Skeletal muscle tissue (tissue), 4 donors: ENCODE results near the gene ZMYM4. TPM values are rescaled to one million over a fixed set of nuclear protein-coding genes. Genes with fewer than 3 reads are reported as not detected.
"Not testable (repeated sequence)": the region's sequence is repeated elsewhere in the genome, so short reads cannot be mapped to it uniquely, and the experiment has no call there.

Experiments used
- H3K27ac ChIP-seq: one replicate; pipeline ENCODE4 v1.7.0; 2013; ENCODE audit warnings: mild to moderate bottlenecking, low read depth, low read length, inconsistent platforms
- H3K27me3 ChIP-seq, 3 donors: one replicate each; pipeline ENCODE4 v1.7.0; 2013; ENCODE audit warnings: low read length in 3 of 3; ENCODE audit not compliant: control insufficient read depth in 3 of 3, insufficient read depth in 3 of 3
- H3K36me3 ChIP-seq, 3 donors: one replicate each; pipeline ENCODE4 v1.7.0; 2013; ENCODE audit warnings: low read length in 3 of 3; ENCODE audit not compliant: control insufficient read depth in 3 of 3, insufficient read depth in 3 of 3
- H3K4me1 ChIP-seq, 3 donors: one replicate each; pipeline ENCODE4 v1.7.0; 2013; ENCODE audit warnings: low read length in 3 of 3, mild to moderate bottlenecking in 3 of 3; ENCODE audit not compliant: control insufficient read depth in 3 of 3, insufficient read depth in 3 of 3
- H3K4me3 ChIP-seq, 3 donors: one replicate each; pipeline ENCODE4 v1.7.0; 2013; ENCODE audit warnings: low read length in 3 of 3
- H3K9ac ChIP-seq, 3 donors: one replicate each; pipeline ENCODE4 v1.7.0; 2013; ENCODE audit warnings: low read length in 3 of 3, mild to moderate bottlenecking in 3 of 3, moderate library complexity in 2 of 3, low read depth in 1 of 3
- H3K9me3 ChIP-seq, 3 donors: one replicate each; pipeline ENCODE4 v1.7.0; 2013; ENCODE audit warnings: low read length in 3 of 3; ENCODE audit not compliant: control insufficient read depth in 3 of 3
- total RNA-seq: library from RNA; depleted of rRNA; stranded (reverse); fragments of >200 nt; gene quantifications from one replicate; pipeline ENCODE4 v1.2.3, GENCODE V29; 2014
- donor health status: Osteomylitis.

Gene ZMYM4
- total RNA-seq, 1 donor from 2014 or later, result 53.2 TPM

- Histone ChIP-seq H3K27me3 (no peaks in the 10 kb centered on the region), H3K27ac (no peak overlapping the region), H3K9ac (no peak overlapping the region)
Observed at GRCh38 chr1:35359995-35360394, 91.5 kb downstream of the ZMYM4 start.

GRCh38 chr1:35361638-35362037 is 93.1 kb downstream of the ZMYM4 start:
- H3K9me3 ChIP-seq, result no peaks in the 10 kb centered on the region
- peaks cover 0 to 11% (median 0%) of the 10 kb centered on the region in 3 donors for H3K36me3 ChIP-seq
- H3K27me3 ChIP-seq, result no peaks in the 10 kb centered on the region
- H3K4me1 ChIP-seq, result no peaks in the 10 kb centered on the region
- no peak overlapping the region for H3K27ac ChIP-seq
- no peak overlapping the region for H3K9ac ChIP-seq
- H3K4me3 ChIP-seq, result no peak overlapping the region

More at GRCh38 chr1:35359995-35360394, 91.5 kb downstream of the ZMYM4 start:
- Histone ChIP-seq H3K4me3 (no peak overlapping the region), H3K9me3 (no peaks in the 10 kb centered on the region), H3K4me1 (no peaks in the 10 kb centered on the region), H3K36me3 (peaks cover 0 to 11% (median 0%) of the 10 kb centered on the region in 3 donors)

GRCh38 chr1:35364741-35365140 is 96.2 kb downstream of the ZMYM4 start:
- Histone ChIP-seq H3K36me3 (peaks cover 0 to 11% (median 0%) of the 10 kb centered on the region in 3 donors), H3K9me3 (no peaks in the 10 kb centered on the region), H3K27me3 (no peaks in the 10 kb centered on the region), H3K4me3 (no peak overlapping the region), H3K27ac (no peak overlapping the region), H3K9ac (no peak overlapping the region), H3K4me1 (no peaks in the 10 kb centered on the region)

- Histone ChIP-seq H3K4me3 (no peak overlapping the region), H3K9ac (no peak overlapping the region)
Observed at GRCh38 chr1:35367914-35368313, 99.4 kb downstream of the ZMYM4 start.

GRCh38 chr1:35369922-35370671 is 101.6 kb downstream of the ZMYM4 start:
- Histone ChIP-seq H3K9me3 (no peaks in the 10 kb centered on the region), H3K27me3 (no peaks in the 10 kb centered on the region), H3K36me3 (no peaks in the 10 kb centered on the region), H3K9ac (no peak overlapping the region), H3K27ac (no peak overlapping the region), H3K4me1 (peaks cover 0 to 3% (median 2%) of the 10 kb centered on the region in 3 donors), H3K4me3 (no peak overlapping the region)

More at GRCh38 chr1:35367914-35368313, 99.4 kb downstream of the ZMYM4 start:
- no peak overlapping the region for H3K27ac ChIP-seq
- H3K9me3 ChIP-seq, result no peaks in the 10 kb centered on the region
- H3K36me3 ChIP-seq, result peaks cover 0 to 3% (median 0%) of the 10 kb centered on the region in 3 donors
- H3K27me3 ChIP-seq, result no peaks in the 10 kb centered on the region
- H3K4me1 ChIP-seq, result peaks cover 0 to 3% (median 2%) of the 10 kb centered on the region in 3 donors

- Histone ChIP-seq H3K9me3 (no peaks in the 10 kb centered on the region), H3K36me3 (no peaks in the 10 kb centered on the region), H3K4me1 (peaks cover 0 to 3% (median 2%) of the 10 kb centered on the region in 3 donors)
Observed at GRCh38 chr1:35371506-35371905, 103.0 kb downstream of the ZMYM4 start.

GRCh38 chr1:35377555-35377954 is 109.0 kb downstream of the ZMYM4 start:
- Histone ChIP-seq H3K4me3 (no peak overlapping the region), H3K27me3 (no peaks in the 10 kb centered on the region), H3K36me3 (no peaks in the 10 kb centered on the region), H3K27ac (no peak overlapping the region), H3K9me3 (no peaks in the 10 kb centered on the region), H3K9ac (no peak overlapping the region), H3K4me1 (no peaks in the 10 kb centered on the region)

More at GRCh38 chr1:35371506-35371905, 103.0 kb downstream of the ZMYM4 start:
- no peaks in the 10 kb centered on the region for H3K27me3 ChIP-seq
- no peak overlapping the region for H3K4me3 ChIP-seq
- no peak overlapping the region for H3K27ac ChIP-seq
- no peak overlapping the region for H3K9ac ChIP-seq

- no peak overlapping the region for H3K4me3 ChIP-seq
- no peaks in the 10 kb centered on the region for H3K9me3 ChIP-seq
- no peaks in the 10 kb centered on the region for H3K4me1 ChIP-seq
- no peaks in the 10 kb centered on the region for H3K27me3 ChIP-seq
- H3K27ac ChIP-seq, result no peak overlapping the region
- H3K36me3 ChIP-seq, result no peaks in the 10 kb centered on the region
- no peak overlapping the region for H3K9ac ChIP-seq
Observed at GRCh38 chr1:35379317-35380000, 111.0 kb downstream of the ZMYM4 start.

GRCh38 chr1:35380111-35380510 is 111.6 kb downstream of the ZMYM4 start:
- not testable (repeated sequence) for H3K36me3 ChIP-seq, H3K9ac ChIP-seq, H3K4me3 ChIP-seq, H3K9me3 ChIP-seq, H3K27ac ChIP-seq, H3K4me1 ChIP-seq, H3K27me3 ChIP-seq

GRCh38 chr1:35382107-35382506 is 113.6 kb downstream of the ZMYM4 start:
- Histone ChIP-seq H3K27me3 (no peaks in the 10 kb centered on the region), H3K4me3 (no peak overlapping the region), H3K27ac (no peak overlapping the region), H3K9ac (no peak overlapping the region), H3K9me3 (no peaks in the 10 kb centered on the region), H3K36me3 (peaks cover 3 to 12% (median 11%) of the 10 kb centered on the region in 3 donors), H3K4me1 (no peaks in the 10 kb centered on the region)
